Hepatocyte (in vitro differentiated cells): ENCODE data around the gene HEPACAM. TPM values are rescaled to one million over a fixed set of nuclear protein-coding genes. Genes with fewer than 3 reads are reported as not detected.

Source experiments
- DNase-seq: peaks from one replicate; pipeline ENCODE4 v3.0.0-alpha.2; 2016; ENCODE audit warnings: low spot score
- H2AFZ ChIP-seq: fragments of 200-600 bp; sonication (generic); 2 replicates; pipeline ENCODE4 v1.6.0; 2016; ENCODE audit warnings: antibody characterized with exemption, mild to moderate bottlenecking
- H3K27ac ChIP-seq: fragments of 200-600 bp; sonication (generic); 2 replicates; pipeline ENCODE4 v1.5.1; 2016; ENCODE audit warnings: mild to moderate bottlenecking
- H3K27me3 ChIP-seq: fragments of 200-600 bp; sonication (generic); 2 replicates; pipeline ENCODE4 v1.6.1; 2016
- H3K36me3 ChIP-seq: fragments of 200-600 bp; sonication (generic); replicated peaks from 2 replicates; pipeline ENCODE4 v1.5.1; 2016; ENCODE audit warnings: low read depth; ENCODE audit not compliant: insufficient read depth
- H3K4me1 ChIP-seq: fragments of 200-600 bp; sonication (generic); 2 replicates; pipeline ENCODE4 v1.5.1; 2016; ENCODE audit warnings: mild to moderate bottlenecking, moderate library complexity; ENCODE audit not compliant: insufficient read depth
- H3K4me2 ChIP-seq: fragments of 200-600 bp; sonication (generic); 2 replicates; pipeline ENCODE4 v1.6.0; 2016
- H3K4me3 ChIP-seq: fragments of 200-600 bp; sonication (generic); 2 replicates; pipeline ENCODE4 v1.5.1; 2016; ENCODE audit warnings: mild to moderate bottlenecking
- H3K79me2 ChIP-seq: fragments of 200-600 bp; sonication (generic); 2 replicates; pipeline ENCODE4 v1.6.0; 2017; ENCODE audit warnings: mild to moderate bottlenecking
- H3K9me2 ChIP-seq: fragments of 200-600 bp; sonication (generic); replicated peaks from 2 replicates; pipeline ENCODE4 v1.6.0; 2017; ENCODE audit warnings: mild to moderate bottlenecking; ENCODE audit not compliant: insufficient read depth
- H3K9me3 ChIP-seq: fragments of 200-600 bp; sonication (generic); 2 replicates; pipeline ENCODE4 v1.5.1; 2016; ENCODE audit warnings: low read depth, mild to moderate bottlenecking
- H4K20me1 ChIP-seq: fragments of 200-600 bp; sonication (generic); 2 replicates; pipeline ENCODE4 v1.6.0; 2016; ENCODE audit warnings: mild to moderate bottlenecking; ENCODE audit not compliant: insufficient read depth, poor library complexity, severe bottlenecking
- CTCF ChIP-seq: fragments of 200-600 bp; sonication (generic); IDR thresholded peaks from 2 replicates; pipeline ENCODE4 v1.5.1; 2016; ENCODE audit warnings: antibody characterized with exemption, mild to moderate bottlenecking; ENCODE audit not compliant: poor library complexity
- EZH2 ChIP-seq: fragments of 200-600 bp; sonication (generic); IDR thresholded peaks from 2 replicates; pipeline ENCODE4 v1.6.1; 2016; ENCODE audit warnings: antibody characterized with exemption, mild to moderate bottlenecking, borderline replicate concordance
- EZH2phosphoT487 ChIP-seq: fragments of 200-600 bp; sonication (generic); IDR thresholded peaks from one replicate; pipeline ENCODE4 v1.6.1; 2018; ENCODE audit warnings: antibody characterized with exemption, mild to moderate bottlenecking, low read depth, moderate library complexity; ENCODE audit not compliant: unreplicated experiment, severe bottlenecking
- WGBS: methylation state at CpG from one replicate; pipeline ENCODE4 v1.1.6; 2016; ENCODE audit warnings: low lambda C conversion rate; ENCODE audit errors: missing lambda C conversion rate; 5-methylcytosine and 5-hydroxymethylcytosine counted together
- polyA plus RNA-seq: library from polyadenylated mRNA; unstranded; fragments of >200 nt; fragmentation: Nextera tagmentation; extraction: Ambion mirVana; gene quantifications from 2 replicates; pipeline ENCODE4 v1.2.1, GENCODE V29; 2016
- total RNA-seq: library from RNA; depleted of rRNA; stranded (reverse); fragments of >200 nt; gene quantifications from 2 replicates; pipeline ENCODE4 v1.2.3, GENCODE V29; 2014

HEPACAM gene
- total and polyA plus RNA-seq, 2 experiments from 2014 or later, result 0.07 TPM; not detected in 1

- H4K20me1 ChIP-seq, result no peaks in the 10 kb centered on the region
- no peaks in the 10 kb centered on the region for H3K9me2 ChIP-seq
- no peak overlapping the region for H3K4me3 ChIP-seq
- H2AFZ ChIP-seq, result no peak overlapping the region
- H3K4me1 ChIP-seq, result no peaks in the 10 kb centered on the region
- no peak for DNase-seq
- WGBS, result 62% methylated on average over 6 of the region's 6 CpGs
- H3K79me2 ChIP-seq, result no peaks in the 10 kb centered on the region
- no peak overlapping the region for H3K4me2 ChIP-seq
- no peaks in the 10 kb centered on the region for H3K36me3 ChIP-seq
- no peak overlapping the region for H3K27ac ChIP-seq
- TF ChIP-seq CTCF, result no peak
- TF ChIP-seq EZH2phosphoT487, result no peak
- TF ChIP-seq EZH2, result no peak
- no peaks in the 10 kb centered on the region for H3K27me3 ChIP-seq
- no peaks in the 10 kb centered on the region for H3K9me3 ChIP-seq
Observed at GRCh38 chr11:124942466-124943253, 6.8 kb upstream of the HEPACAM start.

GRCh38 chr11:124941703-124942102 is 5.9 kb upstream of the HEPACAM start:
- TF ChIP-seq EZH2, result no peak
- no peak for TF ChIP-seq CTCF
- TF ChIP-seq EZH2phosphoT487, result no peak
- H2AFZ ChIP-seq, result no peak overlapping the region
- H3K27me3 ChIP-seq, result peaks cover 1% of the 10 kb centered on the region
- no peak overlapping the region for H3K4me2 ChIP-seq
- no peak overlapping the region for H3K27ac ChIP-seq
- H3K79me2 ChIP-seq, result no peaks in the 10 kb centered on the region
- H3K9me3 ChIP-seq, result no peaks in the 10 kb centered on the region
- no peak overlapping the region for H3K4me3 ChIP-seq
- 89% methylated on average over 1 of the region's 1 CpG for WGBS
- no peaks in the 10 kb centered on the region for H3K4me1 ChIP-seq
- H3K9me2 ChIP-seq, result no peaks in the 10 kb centered on the region
- no peaks in the 10 kb centered on the region for H3K36me3 ChIP-seq
- H4K20me1 ChIP-seq, result no peaks in the 10 kb centered on the region
- no peak for DNase-seq

DNA sequence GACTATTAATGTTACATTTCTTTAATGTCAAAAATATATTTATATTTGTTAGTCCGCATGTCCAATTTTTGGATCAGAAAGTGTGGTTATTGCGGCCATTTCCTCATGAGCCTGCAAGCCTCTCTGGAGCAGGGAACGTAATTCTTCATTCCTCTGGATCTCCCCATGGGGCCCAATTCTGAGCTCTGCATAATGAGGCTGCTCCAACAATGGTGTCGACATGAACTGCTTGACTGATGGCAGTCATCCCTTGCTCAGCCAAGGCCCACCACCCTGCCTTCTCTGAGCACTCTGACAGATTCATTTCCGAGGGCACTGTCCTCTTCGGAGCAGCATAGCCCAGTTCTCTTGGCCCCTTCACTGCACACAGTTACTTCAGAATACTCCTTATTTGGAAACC is 3.1 kb upstream of the HEPACAM start:
- Histone ChIP-seq H3K36me3 (no peaks in the 10 kb centered on the region), H3K4me2 (no peak overlapping the region), H3K27ac (no peak overlapping the region), H3K4me1 (no peaks in the 10 kb centered on the region), H3K27me3 (peaks cover 4% of the 10 kb centered on the region), H3K9me3 (no peaks in the 10 kb centered on the region), H2AFZ (no peak overlapping the region), H3K4me3 (no peak overlapping the region), H3K79me2 (no peaks in the 10 kb centered on the region), H3K9me2 (no peaks in the 10 kb centered on the region), H4K20me1 (no peaks in the 10 kb centered on the region)
- DNase-seq, result no peak
- TF ChIP-seq CTCF (no peak), EZH2 (no peak), EZH2phosphoT487 (no peak)
- 88% methylated on average over 6 of the region's 6 CpGs for WGBS
